Activated B cell treated with CpG ODN at 0.5 μM for 24 hours (primary cell): ENCODE measurements around the gene KAZALD1. TPM values are rescaled to one million over a fixed set of nuclear protein-coding genes. Genes with fewer than 3 reads are reported as not detected.

Experiments used
- ATAC-seq: fragments of 200-7000 bp; cut with Tn5 transposase; one replicate; pipeline ENCODE4 v1.10.0; 2021; ENCODE audit warnings: low read depth, mild to moderate bottlenecking, moderate library complexity
- CTCF ChIA-PET: fragments of 350-600 bp; sonication (Branson Sonifier 250); formaldehyde crosslinking; loops from one replicate; lab custom pipeline; 2021; ENCODE audit warnings: antibody characterized with exemption; lab: Charles Lee
- POLR2A ChIA-PET: fragments of 350-600 bp; sonication (Branson Sonifier 250); formaldehyde crosslinking; loops from one replicate; lab custom pipeline; 2021; ENCODE audit warnings: antibody characterized with exemption; lab: Charles Lee
- DNase-seq: peaks from one replicate; pipeline ENCODE4 v3.0.0; 2022
- H3K27ac Mint-ChIP-seq: one replicate; pipeline ENCODE4 v1.8.0; 2020; ENCODE audit warnings: mixed read lengths
- H3K27me3 Mint-ChIP-seq: one replicate; pipeline ENCODE4 v1.8.0; 2021; ENCODE audit warnings: mixed read lengths
- H3K36me3 Mint-ChIP-seq: one replicate; pipeline ENCODE4 v1.8.0; 2021; ENCODE audit warnings: low read depth, mixed read lengths
- H3K4me1 Mint-ChIP-seq: one replicate; pipeline ENCODE4 v1.8.0; 2021; ENCODE audit warnings: mixed read lengths
- H3K4me3 Mint-ChIP-seq: one replicate; pipeline ENCODE4 v1.8.0; 2020; ENCODE audit warnings: mild to moderate bottlenecking, mixed read lengths
- H3K9me3 Mint-ChIP-seq: one replicate; pipeline ENCODE4 v1.8.0; 2020; ENCODE audit warnings: mixed read lengths
- intact Hi-C: fragments of 100-400 bp; cut with micrococcal nuclease; formaldehyde crosslinking; loops from one replicate; pipeline ENCODE4 v1.15.1; 2024
- total RNA-seq: library from RNA; stranded (reverse); gene quantifications from 2 replicates; pipeline ENCODE4 v1.2.3, GENCODE V29; 2022
- TF ChIP-seq, protein P1 (sequence below): fragments of 200-600 bp; IDR thresholded peaks from one replicate; pipeline ENCODE4 v1.8.0; 2022; ENCODE audit warnings: antibody characterized with exemption, mild to moderate bottlenecking

The KAZALD1 gene
- total RNA-seq, 1 donor from 2014 or later, result 0.58 TPM

DNA sequence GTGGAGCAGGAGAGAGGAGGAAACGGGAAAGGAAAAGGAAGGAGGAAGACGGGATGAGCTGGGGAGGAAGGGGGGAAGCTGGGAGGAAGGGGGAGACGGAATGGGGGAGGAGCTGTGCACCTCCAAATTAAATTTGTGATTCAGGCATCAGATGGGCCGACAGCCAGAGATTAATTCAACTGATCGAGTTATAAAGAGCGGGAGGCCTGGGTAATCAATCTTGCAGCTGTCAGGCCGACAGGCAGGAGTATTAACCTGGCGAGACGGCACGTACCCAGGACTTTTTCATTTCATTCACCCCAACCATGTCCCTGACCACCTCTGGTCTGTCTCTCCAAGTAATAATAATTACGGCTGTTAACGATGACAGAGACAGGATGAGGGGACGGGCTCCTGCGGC lies 26.2 kb downstream of the KAZALD1 start:
- intact Hi-C loops, result no loop called here
- Mint-ChIP-seq H3K27me3 (peaks cover 72% of the 10 kb centered on the region), H3K9me3 (no peaks in the 10 kb centered on the region), H3K27ac (no peak overlapping the region), H3K4me1 (no peaks in the 10 kb centered on the region), H3K4me3 (no peak overlapping the region), H3K36me3 (no peaks in the 10 kb centered on the region)
- POLR2A ChIA-PET, result no interaction called here
- CTCF ChIA-PET, result interaction anchor here (2.6 kb wide), 1 partner anchor 54 kb away, joined by 6 read pairs; no protein-coding TSS in a partner anchor
- DNase-seq (no peak), ATAC-seq (no peak)
- TF ChIP-seq, protein P1, sequence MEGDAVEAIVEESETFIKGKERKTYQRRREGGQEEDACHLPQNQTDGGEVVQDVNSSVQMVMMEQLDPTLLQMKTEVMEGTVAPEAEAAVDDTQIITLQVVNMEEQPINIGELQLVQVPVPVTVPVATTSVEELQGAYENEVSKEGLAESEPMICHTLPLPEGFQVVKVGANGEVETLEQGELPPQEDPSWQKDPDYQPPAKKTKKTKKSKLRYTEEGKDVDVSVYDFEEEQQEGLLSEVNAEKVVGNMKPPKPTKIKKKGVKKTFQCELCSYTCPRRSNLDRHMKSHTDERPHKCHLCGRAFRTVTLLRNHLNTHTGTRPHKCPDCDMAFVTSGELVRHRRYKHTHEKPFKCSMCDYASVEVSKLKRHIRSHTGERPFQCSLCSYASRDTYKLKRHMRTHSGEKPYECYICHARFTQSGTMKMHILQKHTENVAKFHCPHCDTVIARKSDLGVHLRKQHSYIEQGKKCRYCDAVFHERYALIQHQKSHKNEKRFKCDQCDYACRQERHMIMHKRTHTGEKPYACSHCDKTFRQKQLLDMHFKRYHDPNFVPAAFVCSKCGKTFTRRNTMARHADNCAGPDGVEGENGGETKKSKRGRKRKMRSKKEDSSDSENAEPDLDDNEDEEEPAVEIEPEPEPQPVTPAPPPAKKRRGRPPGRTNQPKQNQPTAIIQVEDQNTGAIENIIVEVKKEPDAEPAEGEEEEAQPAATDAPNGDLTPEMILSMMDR, result no peak

DNA sequence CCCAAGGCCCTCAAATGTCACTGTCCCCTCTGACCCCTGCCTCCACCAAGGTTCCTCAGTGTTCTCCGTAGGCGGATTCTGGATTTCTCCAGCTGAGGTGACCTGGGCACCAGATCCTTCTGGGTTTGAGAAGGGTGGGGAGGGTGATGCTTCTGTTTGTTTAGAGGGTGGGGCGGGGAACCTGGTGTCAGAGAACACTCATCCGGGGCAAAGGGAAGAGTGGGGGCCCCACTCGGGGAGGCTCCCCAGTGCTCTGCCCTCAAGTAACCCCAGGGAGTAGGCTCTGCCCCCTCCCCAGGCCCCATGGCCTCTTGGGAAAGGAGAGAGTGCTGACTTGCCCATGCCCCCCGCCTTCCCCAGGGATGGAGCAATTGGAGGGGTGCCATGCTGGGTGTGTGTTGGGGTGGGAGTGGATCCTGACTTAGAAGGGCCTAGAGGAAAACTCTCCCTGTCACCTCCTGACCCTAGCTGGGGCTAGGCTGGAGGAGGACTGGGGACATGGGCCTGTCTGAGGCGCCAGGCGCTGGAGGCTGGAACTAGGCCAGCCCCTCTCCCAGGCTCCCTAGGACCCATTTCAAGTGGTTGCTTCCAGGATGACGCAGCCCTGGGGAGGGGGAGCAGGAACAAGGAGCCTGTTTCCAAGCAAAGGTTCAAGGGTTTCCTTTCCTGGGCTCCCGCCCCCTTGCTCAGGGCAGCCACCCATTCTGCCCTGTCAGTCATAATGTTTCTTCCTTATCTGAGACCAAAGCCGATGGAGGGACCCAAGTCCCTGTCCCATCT lies 27.9 kb downstream of the KAZALD1 start:
- intact Hi-C loops, result no loop called here
- DNase-seq (no peak), ATAC-seq (no peak)
- no peaks in the 10 kb centered on the region for H3K36me3 Mint-ChIP-seq
- H3K27me3 Mint-ChIP-seq, result peaks cover 67% of the 10 kb centered on the region
- H3K9me3 Mint-ChIP-seq, result no peaks in the 10 kb centered on the region
- TF ChIP-seq, protein P1, result no peak
- H3K4me3 Mint-ChIP-seq, result no peak overlapping the region
- H3K4me1 Mint-ChIP-seq, result no peaks in the 10 kb centered on the region
- H3K27ac Mint-ChIP-seq, result no peak overlapping the region
- CTCF ChIA-PET, result interaction anchor here (2.6 to 13.5 kb wide), 2 partner anchors 51 to 52 kb away, joined by 6 to 275 read pairs; no protein-coding TSS in a partner anchor
- POLR2A ChIA-PET, result no interaction called here

DNA sequence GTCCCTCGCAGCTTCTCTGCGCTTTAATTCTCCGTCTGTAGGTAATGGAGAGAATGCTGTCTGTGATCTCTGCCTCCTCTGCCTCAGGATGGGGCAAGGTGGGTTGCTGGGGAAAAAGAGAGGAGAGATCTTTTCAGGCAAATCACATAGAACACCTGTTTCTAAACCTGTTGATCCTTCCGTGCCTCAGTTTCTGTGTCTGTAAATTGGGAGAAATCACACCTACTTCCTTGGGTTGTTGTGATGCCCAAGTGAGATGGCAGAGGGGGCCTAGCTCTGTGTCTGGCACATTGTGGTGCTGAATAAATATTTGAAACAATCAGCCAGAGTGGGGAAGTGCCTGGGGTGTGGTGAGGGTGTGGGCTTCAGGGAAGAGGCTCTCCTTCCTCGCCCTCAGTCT lies 28.8 kb downstream of the KAZALD1 start:
- CTCF ChIA-PET, result interaction anchor here (13.5 kb wide), 1 partner anchor 51 kb away, joined by 275 read pairs; no protein-coding TSS in a partner anchor

DNA sequence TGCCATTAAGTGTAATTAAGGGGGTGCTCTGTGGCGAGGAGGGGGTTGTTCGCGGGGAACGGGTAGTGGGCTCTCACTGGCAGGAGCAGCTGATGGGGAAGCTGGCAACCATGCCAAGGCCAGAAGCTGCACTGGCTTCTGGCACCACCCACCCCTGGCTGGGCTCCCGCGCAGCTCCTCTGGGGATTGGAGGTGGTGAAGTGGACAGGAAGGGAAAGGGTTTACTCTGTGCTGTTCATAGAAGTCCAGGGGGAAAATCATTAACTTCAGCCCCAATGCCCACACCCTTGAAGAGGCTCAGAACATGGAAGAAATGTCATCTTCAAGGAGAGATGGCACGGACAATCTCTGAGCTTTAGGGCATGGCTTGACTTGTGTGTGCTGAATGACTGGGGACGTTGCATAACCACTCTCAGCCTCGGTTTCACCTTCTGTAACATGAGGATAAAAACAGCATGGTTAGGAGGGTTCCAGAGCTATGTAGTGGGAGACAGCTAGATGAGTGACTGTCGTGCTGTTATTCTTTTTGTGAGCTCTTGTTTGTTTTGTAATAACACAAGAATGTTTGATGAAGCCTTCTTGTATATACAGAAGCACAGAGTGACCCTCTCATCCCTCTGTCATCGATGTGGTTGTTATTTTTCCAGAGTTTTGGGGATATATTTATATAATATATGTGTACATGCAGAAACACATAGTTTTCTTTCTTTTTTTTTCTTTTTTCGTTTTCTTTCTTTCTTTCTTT lies 29.9 kb downstream of the KAZALD1 start:
- ChIA-PET CTCF (interaction anchor here (13.5 kb wide), 1 partner anchor 49 kb away, joined by 275 read pairs; no protein-coding TSS in a partner anchor), POLR2A (interaction anchor here (0.6 kb wide), 1 partner anchor 81 kb away, joined by 6 read pairs; no protein-coding TSS in a partner anchor)
- no peak for ATAC-seq
- H3K4me3 Mint-ChIP-seq, result no peak overlapping the region
- TF ChIP-seq, protein P1, result no peak
- no peaks in the 10 kb centered on the region for H3K4me1 Mint-ChIP-seq
- no peaks in the 10 kb centered on the region for H3K9me3 Mint-ChIP-seq
- no peak for DNase-seq
- intact Hi-C loops, result no loop called here
- no peak overlapping the region for H3K27ac Mint-ChIP-seq
- no peaks in the 10 kb centered on the region for H3K36me3 Mint-ChIP-seq
- peaks cover 61% of the 10 kb centered on the region for H3K27me3 Mint-ChIP-seq

More for the DNA sequence above, 28.8 kb downstream of the KAZALD1 start:
- intact Hi-C loops, result no loop called here
- DNase-seq (no peak), ATAC-seq (no peak)
- Mint-ChIP-seq H3K4me1 (no peaks in the 10 kb centered on the region), H3K9me3 (no peaks in the 10 kb centered on the region), H3K27ac (no peak overlapping the region), H3K27me3 (peaks cover 68% of the 10 kb centered on the region), H3K36me3 (no peaks in the 10 kb centered on the region), H3K4me3 (no peak overlapping the region)
- TF ChIP-seq, protein P1, result no peak
- POLR2A ChIA-PET, result no interaction called here

DNA sequence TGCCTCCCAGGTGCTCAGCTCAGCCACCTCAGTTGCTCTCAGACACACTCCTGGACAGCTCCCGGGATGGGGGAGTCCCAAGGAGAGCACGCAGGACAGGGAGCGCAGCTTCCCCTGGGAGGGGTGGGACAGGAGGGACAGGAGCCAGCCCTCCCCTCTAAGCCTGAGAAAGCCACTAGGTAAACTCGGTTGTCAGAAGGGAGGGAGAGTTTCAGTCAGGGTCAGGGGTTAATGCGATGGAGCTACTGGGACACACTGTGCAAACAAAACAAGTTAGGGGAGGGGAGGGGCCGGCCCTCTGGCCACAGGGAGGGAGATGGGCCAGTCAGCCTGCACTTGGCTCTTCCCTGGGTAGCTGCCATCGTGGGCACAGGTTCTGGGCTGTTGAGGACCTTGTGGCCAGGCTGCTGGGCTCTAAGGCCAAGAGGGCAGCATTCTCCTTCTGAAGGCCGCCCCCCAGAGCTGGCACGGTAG lies 31.1 kb downstream of the KAZALD1 start:
- intact Hi-C loops, result no loop called here
- Mint-ChIP-seq H3K36me3 (no peaks in the 10 kb centered on the region), H3K4me1 (no peaks in the 10 kb centered on the region), H3K27me3 (peaks cover 55% of the 10 kb centered on the region), H3K9me3 (no peaks in the 10 kb centered on the region), H3K27ac (no peak overlapping the region), H3K4me3 (no peak overlapping the region)
- ChIA-PET CTCF (interaction anchor here (0.8 to 13.5 kb wide), 2 partner anchors 30 to 48 kb away, joined by 3 to 275 read pairs; no protein-coding TSS in a partner anchor), POLR2A (interaction anchor here (0.6 kb wide), 1 partner anchor 40 kb away, joined by 3 read pairs; no protein-coding TSS in a partner anchor)
- DNase-seq (no peak), ATAC-seq (no peak)
- TF ChIP-seq, protein P1, result no peak
